ENCODE results near the gene SNAP47. TPM values are rescaled to one million over a fixed set of nuclear protein-coding genes. Genes with fewer than 3 reads are reported as not detected.

The SNAP47 gene
- total RNA-seq, 1 donor from 2014 or later = 44.9 TPM

DNA sequence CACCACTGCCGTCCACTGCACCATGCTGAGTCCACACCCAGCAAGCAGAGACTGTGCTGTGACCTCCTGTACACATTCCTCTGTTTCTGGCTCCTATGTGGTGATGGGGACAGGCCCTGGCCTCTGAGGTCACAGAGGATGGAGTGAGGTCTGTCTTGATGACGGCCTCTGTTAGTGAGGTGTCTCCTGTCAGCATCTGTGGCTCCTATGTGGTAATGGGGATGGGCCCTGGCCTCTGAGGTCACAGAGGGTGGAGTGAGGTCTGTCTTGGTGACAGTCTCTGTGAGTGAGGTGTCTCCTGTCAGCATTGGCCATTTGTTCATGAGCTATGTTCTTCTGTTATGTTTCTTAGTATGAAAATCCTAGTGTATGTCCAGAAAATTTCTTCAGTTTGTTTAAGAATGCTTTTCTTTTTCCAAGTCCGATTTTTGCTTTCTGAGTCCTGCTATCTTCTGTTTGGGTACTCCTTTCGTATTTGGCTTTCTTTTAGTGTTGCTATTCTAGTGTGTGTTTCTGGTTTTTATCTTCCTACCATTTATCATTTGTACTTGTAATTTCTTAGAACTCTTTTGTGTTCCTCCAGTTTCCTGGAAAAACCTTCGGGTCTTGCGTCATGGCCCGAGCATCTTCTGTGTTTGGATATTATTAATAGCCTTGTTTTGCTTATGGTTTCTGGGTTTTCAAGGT, 13.4 kb downstream of the SNAP47 start:
- Histone ChIP-seq H3K27ac (ENCODE audit: low read depth, low read length) (no peak overlapping the region), H3K4me1 (ENCODE audit: control insufficient read depth in 3 of 3, insufficient read depth in 3 of 3, low read length in 3 of 3) (peaks cover 17 to 61% (median 19%) of the 10 kb centered on the region in 3 donors), H3K4me3 (ENCODE audit: low read length in 3 of 3) (no peak overlapping the region), H3K27me3 (ENCODE audit: control insufficient read depth in 3 of 3, insufficient read depth in 3 of 3, low read length in 3 of 3) (no peaks in the 10 kb centered on the region), H3K9ac (ENCODE audit: low read depth in 1 of 3, low read length in 3 of 3) (no peak overlapping the region), H3K36me3 (ENCODE audit: control insufficient read depth in 3 of 3, insufficient read depth in 3 of 3, low read length in 3 of 3) (peaks cover 13 to 20% (median 14%) of the 10 kb centered on the region in 3 donors), H3K9me3 (ENCODE audit: control insufficient read depth in 3 of 3, low read length in 3 of 3) (no peaks in the 10 kb centered on the region)

DNA sequence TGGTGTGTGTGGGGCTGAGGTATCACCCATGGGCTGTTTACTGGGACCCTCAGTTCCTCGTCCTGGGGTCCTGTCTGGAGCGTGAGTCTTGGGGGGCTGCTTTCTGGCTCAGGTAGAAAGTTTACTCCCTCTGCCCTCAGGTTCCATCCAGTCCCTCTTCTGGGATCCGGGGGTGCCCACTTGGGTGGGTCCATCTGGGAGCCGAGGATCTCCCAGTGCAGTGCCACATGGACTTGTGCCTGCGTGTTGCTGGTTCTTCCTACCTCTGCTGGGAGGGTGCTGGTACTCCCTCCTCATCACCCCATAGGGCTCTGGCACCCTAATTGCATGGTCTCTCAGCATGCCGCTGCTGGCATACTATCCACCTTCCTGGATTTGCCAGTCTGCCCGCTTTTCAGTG, 14.0 kb downstream of the SNAP47 start:
- H3K4me3 ChIP-seq (ENCODE audit: low read length in 3 of 3) = no peak overlapping the region
- no peaks in the 10 kb centered on the region for H3K9me3 ChIP-seq (ENCODE audit: control insufficient read depth in 3 of 3, low read length in 3 of 3)
- H3K36me3 ChIP-seq (ENCODE audit: control insufficient read depth in 3 of 3, insufficient read depth in 3 of 3, low read length in 3 of 3) = peaks cover 13 to 20% (median 14%) of the 10 kb centered on the region in 3 donors
- H3K27me3 ChIP-seq (ENCODE audit: control insufficient read depth in 3 of 3, insufficient read depth in 3 of 3, low read length in 3 of 3) = no peaks in the 10 kb centered on the region
- peaks cover 22 to 66% (median 25%) of the 10 kb centered on the region in 3 donors for H3K4me1 ChIP-seq (ENCODE audit: control insufficient read depth in 3 of 3, insufficient read depth in 3 of 3, low read length in 3 of 3)
- H3K9ac ChIP-seq (ENCODE audit: low read depth in 1 of 3, low read length in 3 of 3) = peak overlapping the region in 1 of 3 donors; percentile 41
- no peak overlapping the region for H3K27ac ChIP-seq (ENCODE audit: low read depth, low read length)

DNA sequence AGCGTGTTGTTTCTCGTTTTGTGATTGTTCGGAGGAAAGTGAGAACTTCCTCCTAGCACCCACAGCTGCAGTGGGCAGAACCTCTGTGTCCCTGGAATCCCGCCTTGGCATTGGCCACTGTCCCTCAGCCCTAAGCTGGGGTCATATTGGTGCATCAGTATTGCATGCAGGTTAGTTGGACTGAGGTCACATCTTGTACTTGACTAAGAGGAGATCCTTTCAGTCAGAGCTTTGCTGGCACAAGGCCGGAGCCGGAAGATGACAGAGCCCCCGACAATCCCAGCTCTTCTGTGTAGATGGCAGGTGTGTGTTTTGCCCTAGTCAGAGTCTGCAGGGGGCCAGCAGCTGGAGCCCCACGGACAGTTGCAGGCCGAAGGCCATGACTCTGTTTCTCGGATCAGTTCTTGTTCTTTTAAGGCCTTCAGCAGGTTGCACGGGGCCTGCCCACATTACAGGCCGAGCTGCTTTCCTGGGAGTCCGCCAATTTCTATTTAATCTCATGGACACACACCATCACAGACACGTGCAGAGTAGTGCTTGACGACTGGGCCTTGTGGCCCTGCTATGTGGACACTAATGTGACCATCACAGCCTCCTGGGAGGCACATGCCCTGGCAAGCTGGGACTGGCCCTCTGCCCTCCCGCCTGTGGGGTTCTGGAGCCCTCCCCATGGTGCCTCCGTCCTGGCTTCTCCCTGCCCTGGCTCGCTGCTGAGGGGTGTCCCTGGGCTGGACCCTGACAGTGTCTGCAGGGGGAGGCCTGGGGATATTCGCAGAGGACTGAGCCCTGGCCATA, 14.9 kb downstream of the SNAP47 start:
- H3K9ac ChIP-seq (ENCODE audit: low read depth in 1 of 3, low read length in 3 of 3) = peak overlapping the region in 1 of 3 donors; percentile 45
- H3K36me3 ChIP-seq (ENCODE audit: control insufficient read depth in 3 of 3, insufficient read depth in 3 of 3, low read length in 3 of 3) = peaks cover 13 to 20% (median 14%) of the 10 kb centered on the region in 3 donors
- peak overlapping the region; percentile 44 for H3K27ac ChIP-seq (ENCODE audit: low read depth, low read length)
- no peak overlapping the region for H3K4me3 ChIP-seq (ENCODE audit: low read length in 3 of 3)
- peaks cover 31 to 69% (median 31%) of the 10 kb centered on the region in 3 donors for H3K4me1 ChIP-seq (ENCODE audit: control insufficient read depth in 3 of 3, insufficient read depth in 3 of 3, low read length in 3 of 3)
- no peaks in the 10 kb centered on the region for H3K27me3 ChIP-seq (ENCODE audit: control insufficient read depth in 3 of 3, insufficient read depth in 3 of 3, low read length in 3 of 3)
- no peaks in the 10 kb centered on the region for H3K9me3 ChIP-seq (ENCODE audit: control insufficient read depth in 3 of 3, low read length in 3 of 3)

DNA sequence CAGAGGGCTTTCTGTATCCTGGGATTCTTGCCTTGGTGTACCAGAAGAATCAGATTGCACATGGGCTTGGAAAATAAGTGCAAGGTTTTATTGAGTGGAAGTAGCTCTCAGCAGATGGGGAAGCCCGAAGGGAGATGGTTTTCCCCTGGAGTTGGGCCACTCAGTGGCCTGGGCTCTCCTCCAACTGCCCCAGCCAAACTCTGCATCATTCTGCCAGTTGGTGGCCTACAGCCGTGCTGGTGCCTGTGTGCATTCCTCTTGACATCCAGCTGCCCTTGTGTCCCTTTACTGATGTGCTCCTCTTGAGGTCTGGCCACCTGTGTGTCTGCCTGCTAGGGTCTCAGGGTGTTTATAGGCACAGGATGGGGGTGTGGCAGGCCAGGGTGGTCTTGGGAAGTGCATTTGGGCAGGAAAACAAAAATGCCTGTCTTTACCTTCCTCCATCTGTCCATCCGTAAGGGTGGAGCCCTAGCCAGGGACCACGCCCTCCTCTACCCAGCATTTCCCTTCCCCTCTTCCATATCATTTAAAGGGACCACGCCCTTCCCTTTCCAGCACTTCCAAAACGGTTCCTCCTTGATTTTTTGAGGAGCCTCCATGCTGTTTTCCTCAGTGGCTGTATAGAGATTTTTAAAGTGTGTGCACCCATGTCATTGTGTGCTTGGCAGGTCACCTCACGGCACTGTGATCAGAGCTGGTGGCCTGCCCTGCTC, 18.9 kb downstream of the SNAP47 start:
- H3K27me3 ChIP-seq (ENCODE audit: control insufficient read depth in 3 of 3, insufficient read depth in 3 of 3, low read length in 3 of 3) = no peaks in the 10 kb centered on the region
- peaks cover 63 to 90% (median 66%) of the 10 kb centered on the region in 3 donors for H3K4me1 ChIP-seq (ENCODE audit: control insufficient read depth in 3 of 3, insufficient read depth in 3 of 3, low read length in 3 of 3)
- H3K36me3 ChIP-seq (ENCODE audit: control insufficient read depth in 3 of 3, insufficient read depth in 3 of 3, low read length in 3 of 3) = peaks cover 3 to 13% (median 5%) of the 10 kb centered on the region in 3 donors
- H3K9ac ChIP-seq (ENCODE audit: low read depth in 1 of 3, low read length in 3 of 3) = peak overlapping the region in 1 of 3 donors; percentile 34
- H3K4me3 ChIP-seq (ENCODE audit: low read length in 3 of 3) = no peak overlapping the region
- H3K27ac ChIP-seq (ENCODE audit: low read depth, low read length) = peak overlapping the region; percentile 75
- H3K9me3 ChIP-seq (ENCODE audit: control insufficient read depth in 3 of 3, low read length in 3 of 3) = no peaks in the 10 kb centered on the region

DNA sequence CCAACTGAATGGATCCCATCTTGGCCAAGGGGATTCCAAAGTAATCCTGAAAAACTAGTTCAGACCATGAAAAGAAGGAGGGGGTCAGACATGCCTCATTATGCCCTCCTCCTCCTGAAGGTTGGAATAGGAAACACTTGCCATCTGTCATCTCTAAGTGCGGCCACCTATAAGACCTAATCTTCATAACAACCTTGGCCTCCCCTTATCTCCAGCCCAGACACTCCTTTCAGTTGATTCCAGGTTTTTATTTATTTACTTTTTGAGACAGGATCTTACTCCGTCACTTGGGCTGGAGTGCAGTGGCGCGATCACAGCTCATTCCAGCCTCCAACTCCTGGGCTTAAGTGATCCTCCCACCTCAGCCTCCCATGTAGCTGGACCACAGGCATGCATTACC, 19.7 kb downstream of the SNAP47 start:
- Histone ChIP-seq H3K9me3 (ENCODE audit: control insufficient read depth in 3 of 3, low read length in 3 of 3) (no peaks in the 10 kb centered on the region), H3K4me3 (ENCODE audit: low read length in 3 of 3) (no peak overlapping the region), H3K4me1 (ENCODE audit: control insufficient read depth in 3 of 3, insufficient read depth in 3 of 3, low read length in 3 of 3) (peaks cover 68 to 89% (median 70%) of the 10 kb centered on the region in 3 donors), H3K36me3 (ENCODE audit: control insufficient read depth in 3 of 3, insufficient read depth in 3 of 3, low read length in 3 of 3) (peaks cover 4 to 13% (median 5%) of the 10 kb centered on the region in 3 donors), H3K27ac (ENCODE audit: low read depth, low read length) (peak overlapping the region; percentile 75), H3K27me3 (ENCODE audit: control insufficient read depth in 3 of 3, insufficient read depth in 3 of 3, low read length in 3 of 3) (no peaks in the 10 kb centered on the region), H3K9ac (ENCODE audit: low read depth in 1 of 3, low read length in 3 of 3) (no peak overlapping the region)

DNA sequence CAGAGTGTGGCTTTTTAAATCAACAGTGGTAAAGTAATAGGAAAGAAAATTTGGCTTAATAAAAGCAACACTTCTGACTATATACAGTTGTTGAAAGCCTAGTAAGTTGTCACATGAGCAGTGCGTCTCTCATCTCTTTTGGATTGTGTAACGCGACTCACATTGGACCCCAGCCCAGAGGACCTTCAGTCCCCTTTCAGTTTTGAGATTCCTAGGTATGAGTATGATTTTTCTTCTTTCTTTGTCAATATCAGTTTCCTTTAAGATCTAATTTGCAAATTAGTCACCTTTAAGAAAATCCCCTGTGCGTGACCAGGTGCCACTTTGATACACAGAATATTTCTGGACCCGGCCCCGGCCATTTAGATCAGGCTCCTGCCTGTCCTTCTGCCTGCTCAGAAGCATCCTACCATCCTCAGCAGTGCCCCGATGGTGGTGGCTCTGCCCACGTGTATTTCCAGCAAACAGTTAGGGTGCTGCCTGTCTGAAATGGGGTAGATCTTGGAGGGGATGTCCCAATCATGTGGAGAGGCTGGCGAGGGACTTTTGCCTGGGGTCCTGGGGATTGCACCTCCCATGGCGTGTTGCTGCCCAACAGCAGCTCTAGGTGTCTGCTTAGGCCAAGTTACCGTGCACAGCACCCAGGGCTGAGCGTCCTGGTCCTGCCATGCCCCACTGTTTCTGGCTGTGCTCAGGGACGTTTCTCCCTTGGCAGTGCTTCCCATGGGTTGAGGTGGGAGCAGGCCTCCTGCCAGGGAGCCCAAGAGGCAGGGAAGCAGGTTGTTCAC, 21.1 kb downstream of the SNAP47 start:
- no peaks in the 10 kb centered on the region for H3K27me3 ChIP-seq (ENCODE audit: control insufficient read depth in 3 of 3, insufficient read depth in 3 of 3, low read length in 3 of 3)
- no peaks in the 10 kb centered on the region for H3K9me3 ChIP-seq (ENCODE audit: control insufficient read depth in 3 of 3, low read length in 3 of 3)
- peaks cover under 1 to 9% (median 7%) of the 10 kb centered on the region in 3 donors for H3K36me3 ChIP-seq (ENCODE audit: control insufficient read depth in 3 of 3, insufficient read depth in 3 of 3, low read length in 3 of 3)
- no peak overlapping the region for H3K4me3 ChIP-seq (ENCODE audit: low read length in 3 of 3)
- H3K4me1 ChIP-seq (ENCODE audit: control insufficient read depth in 3 of 3, insufficient read depth in 3 of 3, low read length in 3 of 3) = peaks cover 69 to 90% (median 70%) of the 10 kb centered on the region in 3 donors
- peak overlapping the region; percentile 75 for H3K27ac ChIP-seq (ENCODE audit: low read depth, low read length)
- H3K9ac ChIP-seq (ENCODE audit: low read depth in 1 of 3, low read length in 3 of 3) = peak overlapping the region in 2 of 3 donors; percentile 25 to 29

DNA sequence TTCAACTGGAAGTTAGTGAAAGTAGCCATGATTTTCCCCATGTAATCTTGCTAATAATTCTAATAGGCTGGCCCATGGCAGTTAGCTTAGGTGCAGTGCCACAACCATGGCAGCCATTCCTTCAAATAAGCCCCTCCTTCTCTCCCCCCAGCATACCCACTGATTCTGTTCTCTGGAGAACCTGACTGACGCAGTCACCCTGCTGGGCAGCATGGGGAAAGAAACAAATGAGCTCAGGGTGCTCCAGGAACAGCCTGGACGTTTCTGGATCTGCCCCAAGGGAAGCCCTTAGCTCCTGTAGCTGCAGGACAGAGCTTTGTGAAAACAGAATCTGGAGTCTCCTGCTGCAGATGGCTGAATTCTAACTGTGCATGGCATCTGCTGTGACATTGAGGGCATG, 22.5 kb downstream of the SNAP47 start:
- peaks cover 0 to 14% (median 12%) of the 10 kb centered on the region in 3 donors for H3K36me3 ChIP-seq (ENCODE audit: control insufficient read depth in 3 of 3, insufficient read depth in 3 of 3, low read length in 3 of 3)
- peak overlapping the region in 2 of 3 donors; percentile 24 to 54 for H3K9ac ChIP-seq (ENCODE audit: low read depth in 1 of 3, low read length in 3 of 3)
- H3K9me3 ChIP-seq (ENCODE audit: control insufficient read depth in 3 of 3, low read length in 3 of 3) = no peaks in the 10 kb centered on the region
- no peak overlapping the region for H3K4me3 ChIP-seq (ENCODE audit: low read length in 3 of 3)
- peaks cover 78 to 98% (median 83%) of the 10 kb centered on the region in 3 donors for H3K4me1 ChIP-seq (ENCODE audit: control insufficient read depth in 3 of 3, insufficient read depth in 3 of 3, low read length in 3 of 3)
- no peak overlapping the region for H3K27ac ChIP-seq (ENCODE audit: low read depth, low read length)
- H3K27me3 ChIP-seq (ENCODE audit: control insufficient read depth in 3 of 3, insufficient read depth in 3 of 3, low read length in 3 of 3) = no peaks in the 10 kb centered on the region

DNA sequence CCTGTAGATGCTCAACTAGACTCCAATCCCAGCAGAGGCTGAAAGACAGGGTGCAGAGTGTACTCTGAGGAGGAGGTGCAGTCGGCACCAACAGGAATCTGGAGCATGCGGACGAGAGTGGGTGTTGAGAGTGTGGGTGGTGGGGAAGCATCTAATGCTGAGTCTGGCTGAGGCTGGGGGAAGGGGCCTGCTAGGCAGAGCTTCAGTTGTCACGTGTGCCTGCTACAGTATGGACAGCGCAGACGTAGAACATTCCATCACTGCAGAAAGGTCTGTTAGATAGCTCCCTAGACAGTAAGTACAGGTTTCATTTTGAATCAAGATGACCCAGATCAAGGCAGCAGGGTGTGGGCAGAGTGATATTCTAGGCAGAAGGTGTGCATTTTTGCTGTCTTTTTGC, 23.1 kb downstream of the SNAP47 start:
- peak overlapping the region in 1 of 3 donors; percentile 54 for H3K9ac ChIP-seq (ENCODE audit: low read depth in 1 of 3, low read length in 3 of 3)
- H3K4me3 ChIP-seq (ENCODE audit: low read length in 3 of 3) = no peak overlapping the region
- no peaks in the 10 kb centered on the region for H3K9me3 ChIP-seq (ENCODE audit: control insufficient read depth in 3 of 3, low read length in 3 of 3)
- peaks cover 80 to 98% (median 86%) of the 10 kb centered on the region in 3 donors for H3K4me1 ChIP-seq (ENCODE audit: control insufficient read depth in 3 of 3, insufficient read depth in 3 of 3, low read length in 3 of 3)
- peak overlapping the region; percentile 97 for H3K27ac ChIP-seq (ENCODE audit: low read depth, low read length)
- peaks cover 0 to 14% (median 12%) of the 10 kb centered on the region in 3 donors for H3K36me3 ChIP-seq (ENCODE audit: control insufficient read depth in 3 of 3, insufficient read depth in 3 of 3, low read length in 3 of 3)
- H3K27me3 ChIP-seq (ENCODE audit: control insufficient read depth in 3 of 3, insufficient read depth in 3 of 3, low read length in 3 of 3) = no peaks in the 10 kb centered on the region
